ENCODE data around the gene JCAD.
A peak's percentile ranks its signal among the peaks of the same experiment; 100 is the strongest.

JCAD gene

DNA sequence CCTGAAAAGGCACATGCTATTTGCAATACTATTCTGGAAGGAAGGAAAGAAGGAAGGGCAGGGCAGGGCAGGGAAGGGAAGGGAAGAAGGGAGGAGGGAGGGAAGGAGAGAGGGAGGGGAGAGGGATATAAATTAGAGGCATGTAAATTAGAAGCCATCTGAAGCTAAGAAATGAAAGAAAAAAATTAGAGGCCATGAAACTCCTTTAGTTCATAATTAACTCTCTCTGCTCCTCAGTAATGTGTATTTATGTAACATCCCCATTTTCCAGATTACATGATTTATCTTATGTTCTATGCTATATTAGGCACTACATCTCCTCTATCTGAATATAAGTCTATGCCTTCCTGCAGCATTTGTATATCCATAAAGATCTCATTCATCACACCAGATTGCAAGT, 12.7 kb upstream of the JCAD start:
- no peak for DNase-seq

DNA sequence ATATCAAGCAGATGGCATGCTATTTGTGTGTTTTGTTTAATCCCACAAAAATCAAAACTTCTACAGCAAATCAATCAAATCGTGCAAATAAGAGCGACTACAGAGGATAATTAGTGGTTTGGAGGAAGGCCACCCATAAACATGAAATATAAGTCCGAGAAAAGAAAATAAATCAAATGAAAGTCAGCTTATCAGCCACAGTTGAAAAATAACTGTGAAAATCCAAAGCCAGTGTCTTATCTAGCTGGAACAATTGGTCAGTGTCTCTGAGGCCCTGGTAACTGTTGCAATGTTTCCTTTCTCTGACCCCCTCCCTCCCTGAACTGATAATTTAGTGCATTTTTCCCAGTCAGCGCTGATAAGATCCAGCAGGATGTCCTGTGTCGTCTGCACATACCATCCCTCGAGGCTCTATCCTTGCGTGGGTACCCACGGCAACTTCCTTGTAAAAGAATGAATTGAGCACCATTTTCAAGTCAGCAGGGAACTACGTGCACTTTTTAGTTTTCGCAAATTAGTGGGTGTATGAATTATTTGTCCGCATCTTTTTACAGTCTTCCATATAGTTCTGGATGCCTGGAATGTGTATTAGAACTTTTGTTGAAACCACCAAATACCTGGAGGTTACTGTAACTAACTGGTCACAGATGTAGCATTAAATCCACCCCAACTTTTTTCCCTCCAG, 10.8 kb upstream of the JCAD start:
- no peak for DNase-seq

DNA sequence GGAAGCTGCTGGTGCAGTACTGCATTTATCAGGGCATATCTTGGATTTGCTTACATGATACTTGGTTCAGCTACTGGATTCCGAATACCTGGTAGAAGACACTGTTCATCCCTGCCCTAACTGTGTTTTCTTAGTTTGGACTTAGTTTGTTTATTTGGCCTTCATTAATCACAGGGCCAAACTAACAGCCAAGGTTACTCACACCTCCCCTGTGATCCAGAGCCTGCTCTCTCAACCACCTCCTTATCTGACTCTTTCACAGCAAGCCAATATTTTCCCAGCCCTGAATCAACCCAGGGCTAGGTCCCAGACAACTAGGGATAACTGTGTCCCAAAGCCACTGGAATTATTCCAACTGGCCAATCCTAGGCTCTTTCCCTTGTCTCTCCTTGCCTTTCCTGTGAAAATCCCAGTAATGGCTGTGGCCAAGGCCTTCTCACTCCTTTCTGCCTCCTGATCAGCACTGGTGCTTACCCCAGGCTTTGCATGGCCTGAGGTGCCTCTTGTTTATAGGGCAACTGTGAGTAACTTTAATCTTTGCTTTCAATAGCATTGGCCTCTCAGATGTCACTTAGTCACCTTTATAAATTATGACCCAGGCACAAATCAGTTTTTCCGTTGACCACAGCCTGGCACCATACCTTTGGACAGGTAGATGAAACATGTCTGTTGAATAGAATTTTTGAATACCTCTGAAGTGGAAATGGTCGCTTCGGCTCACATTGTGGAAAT, 9.3 kb upstream of the JCAD start:
- DNase-seq: no peak

DNA sequence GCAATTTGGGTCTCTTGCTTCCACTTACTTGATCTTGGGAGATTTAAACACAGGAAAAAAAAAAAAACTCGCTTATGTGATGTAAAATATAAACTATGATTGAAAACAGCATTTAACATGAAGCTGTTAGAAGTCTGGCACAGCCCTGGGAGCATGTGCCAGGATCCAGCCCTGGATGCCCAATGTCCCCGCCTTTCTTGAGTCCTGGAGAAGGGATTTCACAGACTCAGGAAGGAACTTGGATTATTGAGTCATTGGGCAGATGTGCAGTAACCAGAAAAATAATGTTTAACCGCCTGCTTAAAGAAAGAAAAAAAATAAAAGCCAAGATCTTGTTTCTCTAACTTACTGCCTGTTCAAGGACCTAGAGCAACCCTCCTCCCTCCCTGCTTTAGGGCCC, 3.7 kb upstream of the JCAD start:
- DNase-seq: no peak

DNA sequence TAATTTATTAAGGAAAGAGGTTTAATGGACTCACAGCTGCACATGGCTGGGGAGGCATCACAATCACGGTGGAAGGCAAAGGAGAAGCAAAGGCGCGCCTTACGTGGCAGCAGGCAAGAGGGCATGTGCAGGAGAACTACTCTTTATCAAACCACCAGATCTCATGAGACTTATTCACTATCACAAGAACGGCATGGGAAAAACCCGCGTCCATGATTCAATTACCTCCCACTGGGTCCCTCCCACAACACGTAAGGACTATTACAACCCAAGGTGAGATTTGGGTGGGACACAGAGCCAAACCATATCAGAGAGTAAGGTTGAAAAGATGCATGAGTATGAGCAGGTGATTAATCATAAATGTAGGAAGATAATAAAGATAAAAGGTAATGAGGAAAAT, 3.2 kb upstream of the JCAD start:
- DNase-seq: no peak

DNA sequence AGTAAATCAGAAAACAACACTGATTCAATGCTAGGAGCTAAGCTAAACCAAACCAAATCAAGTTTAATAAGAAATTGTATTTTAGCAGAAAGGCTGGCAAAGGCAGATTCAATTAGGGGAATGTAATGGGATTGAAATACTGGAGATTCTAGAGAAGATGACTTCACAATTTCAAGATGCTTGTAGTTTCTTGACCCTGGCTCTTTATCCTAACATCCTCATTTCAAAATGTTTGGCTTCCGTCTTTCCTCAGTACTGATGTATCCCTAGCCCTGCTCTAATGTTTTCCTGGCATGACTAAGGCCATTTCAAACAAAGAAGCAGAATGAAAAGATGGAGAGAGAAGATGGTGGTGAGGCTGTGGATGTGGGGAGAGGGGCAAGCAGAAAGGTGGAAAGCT, 2.7 kb upstream of the JCAD start:
- no peak for DNase-seq

DNA sequence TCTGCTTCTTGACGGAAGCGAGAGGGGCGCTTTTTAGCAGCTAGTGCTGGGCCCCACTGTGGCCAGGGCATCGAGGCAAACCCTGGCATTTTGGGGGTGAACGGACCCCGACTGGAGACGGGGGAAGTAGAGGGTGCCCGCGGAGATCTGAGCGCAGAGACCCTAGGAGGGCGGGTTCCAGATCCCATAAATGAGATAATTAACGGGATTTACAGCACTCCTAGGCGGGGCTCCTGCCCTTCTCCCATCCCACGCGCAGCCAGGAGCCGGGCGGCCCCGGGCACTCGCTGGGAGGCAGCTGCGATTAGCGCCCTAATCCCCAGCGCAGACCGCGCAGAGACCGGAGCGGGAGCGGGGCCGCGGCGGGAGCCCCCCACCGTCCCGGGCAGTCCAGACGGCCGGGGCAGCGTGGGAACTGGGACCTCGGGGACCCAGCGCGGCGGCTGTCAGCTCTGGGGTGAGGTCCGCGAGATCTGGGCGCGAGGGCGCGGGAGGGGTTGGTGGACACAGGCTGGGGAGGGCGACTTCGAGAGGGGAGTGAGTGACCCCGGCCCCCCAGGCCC, 735 bp downstream of the JCAD start:
- DNase-seq: no peak

DNA sequence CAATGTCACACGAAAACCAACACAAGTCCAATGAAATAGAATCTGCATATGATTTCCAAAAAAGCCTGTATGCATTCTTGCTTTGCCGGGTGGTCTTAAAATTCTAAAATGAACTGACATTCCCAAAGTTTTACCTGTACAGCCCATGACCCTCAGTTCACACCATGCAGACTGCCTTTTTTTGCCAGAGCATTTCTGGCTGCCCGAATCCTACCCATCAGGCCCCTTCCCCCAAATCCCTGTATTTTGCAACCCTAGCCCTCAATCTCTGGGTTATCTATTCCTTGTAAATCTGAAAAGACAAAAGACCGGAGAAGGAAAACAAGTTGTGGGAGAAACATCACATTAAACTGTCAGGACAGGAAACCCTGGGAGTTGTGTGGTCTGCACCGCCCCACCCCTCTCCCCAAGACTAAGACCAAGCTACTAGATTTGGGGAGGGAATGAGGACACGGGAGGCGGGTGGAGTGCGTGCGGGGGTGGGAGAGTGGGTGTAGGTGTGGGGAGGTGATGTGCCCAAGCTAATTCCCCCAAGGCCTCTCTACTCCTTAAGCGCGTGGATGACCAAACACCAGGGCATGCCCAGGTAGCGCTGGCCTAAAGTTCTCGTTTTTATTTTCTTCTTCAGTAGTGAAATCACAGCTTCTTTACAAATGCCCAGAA, 1.4 kb downstream of the JCAD start:
- DNase-seq: no peak

DNA sequence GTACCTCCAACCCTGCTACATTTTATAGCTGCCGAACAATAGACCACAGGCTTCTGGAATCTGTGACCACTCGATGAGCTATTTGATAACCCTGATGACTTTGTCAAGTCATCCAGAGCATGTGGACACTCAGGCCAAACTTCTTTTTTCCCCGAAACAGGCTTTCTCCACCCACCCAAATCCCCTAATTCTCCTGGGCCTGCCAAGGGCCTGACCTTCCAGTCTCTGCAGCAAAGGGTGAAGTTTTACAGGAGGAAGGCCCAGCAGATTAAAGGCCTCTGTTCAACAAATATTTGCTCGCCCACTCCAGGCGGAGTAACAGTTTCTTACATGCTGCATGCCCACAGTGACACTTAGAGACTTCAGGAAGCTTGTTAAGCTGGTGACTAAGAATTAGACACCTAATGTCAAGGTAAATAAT, 2.0 kb downstream of the JCAD start:
- no peak for DNase-seq

DNA sequence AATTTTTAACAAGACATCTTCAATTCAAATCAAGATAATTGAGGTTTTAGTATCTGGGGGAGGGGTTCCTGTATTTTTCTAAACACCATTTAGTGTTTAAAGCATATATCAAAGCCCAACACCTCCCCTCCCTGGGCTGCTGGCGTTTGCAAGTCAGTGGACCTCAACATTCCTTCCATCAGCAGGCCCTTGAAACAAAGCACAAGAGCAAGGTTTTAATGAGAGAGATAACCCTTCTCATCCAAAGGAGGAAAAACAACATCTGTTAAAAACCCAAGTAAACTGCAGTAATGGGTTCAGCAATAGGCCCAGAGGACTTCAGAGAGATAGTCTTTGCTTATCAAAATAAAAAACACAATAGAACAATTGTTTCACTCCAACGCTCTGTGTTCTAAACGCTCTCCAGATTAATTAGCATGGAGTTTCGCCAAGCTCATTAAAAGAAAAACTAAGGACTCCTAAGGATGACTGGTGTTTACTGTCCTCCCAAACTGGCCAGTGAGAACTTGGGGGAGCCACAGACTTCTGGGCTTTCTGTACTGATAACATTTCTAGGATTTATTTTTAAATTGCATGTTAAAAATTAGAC, 2.5 kb downstream of the JCAD start:
- peak; percentile 5 for DNase-seq

DNA sequence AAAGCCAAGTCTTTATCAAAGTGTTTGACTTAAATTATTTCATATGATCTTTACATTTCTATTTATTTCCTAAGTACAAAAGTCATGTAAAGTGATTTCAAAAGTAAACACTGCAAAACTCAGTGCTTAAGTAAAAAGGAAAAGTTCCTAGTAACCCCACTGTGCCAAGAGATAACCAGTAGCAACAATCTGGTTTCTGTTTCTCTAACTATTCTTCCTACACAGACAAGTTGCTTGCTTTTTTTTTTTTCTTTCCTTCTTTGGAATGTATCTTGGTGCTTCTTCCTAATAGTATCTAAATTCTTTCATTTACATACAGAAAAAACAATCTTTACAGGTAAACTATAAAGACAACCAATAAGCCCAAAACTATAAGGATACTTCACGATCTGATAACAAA, 3.1 kb downstream of the JCAD start:
- no peak for DNase-seq

DNA sequence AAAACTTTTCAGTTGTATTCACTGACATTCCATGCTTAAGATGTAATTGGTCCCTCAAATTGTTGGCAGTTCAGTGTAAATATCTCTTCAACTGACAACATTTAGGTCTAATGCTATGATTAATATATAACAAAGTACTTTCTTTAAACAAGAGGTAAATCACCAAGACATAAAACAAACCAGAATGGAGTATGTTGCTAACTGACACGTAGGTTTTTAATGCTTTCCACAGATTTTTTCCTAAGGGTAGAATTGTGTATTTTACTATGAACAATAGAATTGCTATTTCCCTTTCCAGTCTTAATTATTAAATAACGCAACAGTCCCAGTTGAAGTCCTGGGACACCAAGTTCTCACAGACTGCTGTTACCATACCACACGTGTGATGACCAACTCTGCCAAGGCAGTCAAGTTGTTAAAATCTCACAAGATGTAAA, 4.1 kb downstream of the JCAD start:
- no peak for DNase-seq

DNA sequence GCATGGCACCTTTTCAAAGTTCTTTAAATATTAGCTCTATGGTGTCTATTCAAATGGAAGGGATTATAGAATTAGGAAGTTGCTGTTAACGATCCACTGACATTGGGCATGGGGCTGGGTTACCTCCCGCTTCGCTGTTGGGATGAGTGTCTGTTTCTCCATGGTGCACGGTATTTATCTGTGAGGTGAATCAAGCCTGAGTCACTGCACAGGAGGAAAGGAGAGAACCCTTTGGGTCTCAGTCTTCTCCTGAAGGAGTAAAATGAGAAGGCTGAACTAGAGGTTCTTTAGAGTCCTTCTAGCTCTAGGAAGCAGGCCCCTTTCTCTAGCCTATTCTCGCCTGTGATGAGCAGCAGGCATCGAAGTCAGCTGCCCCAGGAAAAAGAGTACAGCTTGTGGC, 7.3 kb downstream of the JCAD start:
- no peak for DNase-seq

DNA sequence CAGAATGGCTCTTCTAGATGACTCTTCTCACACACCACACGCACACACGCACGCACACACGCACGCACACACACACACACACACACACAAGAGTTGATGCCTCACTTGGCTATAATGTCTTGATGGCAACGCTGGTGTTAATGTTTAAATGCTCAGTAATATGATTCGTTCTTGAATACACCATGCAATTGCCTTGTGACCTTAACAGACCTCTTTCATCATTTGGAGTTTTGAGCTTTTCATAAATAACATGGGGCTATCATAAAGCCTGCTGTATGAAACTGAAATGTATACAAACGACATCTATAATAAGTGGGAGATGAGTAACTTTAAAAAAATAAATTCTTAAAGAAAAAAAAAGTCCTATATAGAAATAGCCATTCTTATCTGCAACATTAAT, 8.2 kb downstream of the JCAD start:
- DNase-seq: no peak

DNA sequence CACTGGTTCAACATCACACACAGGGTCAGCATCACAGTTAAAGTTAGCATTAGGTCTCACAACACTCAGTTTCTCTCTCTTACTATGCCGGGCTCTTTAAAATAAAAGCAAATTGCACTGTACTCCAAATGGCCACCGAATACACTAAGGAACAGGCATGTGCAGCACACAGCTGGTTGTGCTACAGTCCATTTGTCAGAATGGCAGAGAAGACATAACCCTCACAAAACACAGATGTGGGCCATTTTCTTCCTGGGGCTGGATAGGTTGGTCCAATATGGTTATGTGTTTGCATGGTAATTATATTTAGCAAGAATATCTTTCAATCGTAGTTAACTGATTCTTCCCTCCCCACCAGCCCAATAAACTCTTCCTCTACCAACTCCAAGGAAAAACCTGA, 9.0 kb downstream of the JCAD start:
- no peak for DNase-seq

DNA sequence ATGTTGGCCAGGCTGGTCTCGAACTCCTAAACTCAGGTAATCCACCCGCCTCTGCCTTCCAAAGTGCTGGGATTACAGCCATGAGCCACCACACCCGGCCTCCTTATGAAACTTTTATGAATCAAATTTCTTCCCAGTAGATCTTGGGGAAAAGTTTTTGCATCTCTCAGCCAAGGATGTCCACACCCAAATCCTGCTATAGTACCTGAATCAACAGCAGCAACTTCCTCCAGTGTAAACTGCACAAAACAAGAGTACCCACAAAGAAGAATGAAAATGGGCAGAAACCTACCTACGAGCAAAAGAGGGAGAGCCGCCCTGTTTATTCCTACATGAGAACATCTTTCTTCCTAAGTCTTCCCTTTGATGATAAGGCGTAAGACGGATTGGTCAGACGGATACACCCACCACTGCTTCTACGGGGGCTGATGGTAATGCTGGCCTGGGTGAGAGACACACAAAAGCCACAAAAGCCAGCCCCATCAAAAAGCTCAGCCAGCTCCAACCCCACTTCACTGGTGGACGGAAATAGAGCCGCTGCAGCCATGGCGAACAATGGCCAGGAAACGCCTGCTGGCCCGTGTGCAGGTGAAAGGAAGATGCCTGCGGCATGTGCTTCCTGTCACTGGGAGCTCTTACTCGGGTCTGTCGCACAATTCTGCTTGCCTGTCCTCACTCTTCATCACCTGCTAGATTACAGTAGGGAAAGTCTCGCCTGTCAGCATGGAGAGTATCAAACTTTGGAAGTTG, 10.4 kb downstream of the JCAD start:
- DNase-seq: no peak

DNA sequence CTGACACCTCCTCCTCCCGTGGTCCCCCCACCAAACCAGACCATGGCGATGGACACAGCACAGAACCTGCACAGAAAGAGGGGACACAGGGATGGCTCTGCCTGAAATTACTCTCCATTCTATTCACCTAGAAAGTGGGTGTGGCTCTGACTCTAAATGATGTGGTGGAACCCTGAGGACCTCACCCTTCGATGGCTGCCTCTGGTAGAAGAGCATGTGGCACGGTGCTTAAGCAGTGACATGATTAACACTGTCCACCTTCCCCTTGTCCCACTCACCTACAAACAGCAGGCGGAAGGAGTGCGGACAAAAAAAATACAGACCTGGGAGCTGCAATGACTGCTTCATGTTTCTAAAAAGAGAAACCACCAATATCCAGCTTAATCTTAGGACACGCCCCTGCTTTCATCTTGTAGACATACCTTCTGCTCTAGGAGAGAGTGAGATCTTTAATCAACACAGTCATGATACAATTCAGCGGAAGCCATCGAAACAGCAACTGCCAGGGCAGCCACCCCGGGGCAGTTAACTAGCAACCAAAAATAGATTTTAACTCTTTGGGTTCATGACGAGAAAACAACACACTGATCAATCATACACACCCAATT, 11.4 kb downstream of the JCAD start:
- no peak for DNase-seq

DNA sequence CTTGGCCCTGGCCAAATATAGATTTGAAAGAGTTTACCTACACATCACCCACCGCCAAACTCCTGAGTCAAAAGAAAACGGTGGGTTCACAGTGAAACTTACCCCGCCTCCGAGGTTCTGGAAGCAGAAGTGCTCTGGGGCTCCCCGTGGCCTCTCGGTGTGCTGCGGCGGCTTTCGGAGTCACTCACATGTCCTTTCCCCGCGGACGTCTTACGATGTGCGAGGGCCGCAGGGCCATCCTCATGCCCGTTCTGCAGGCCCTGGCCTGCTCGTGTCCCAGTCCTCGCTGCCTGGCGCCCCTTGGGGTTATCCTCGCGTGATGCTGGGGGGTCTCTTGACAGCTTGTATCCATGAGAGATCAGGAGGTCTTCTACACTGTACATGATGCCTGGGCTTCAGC, 12.0 kb downstream of the JCAD start:
- DNase-seq: no peak

DNA sequence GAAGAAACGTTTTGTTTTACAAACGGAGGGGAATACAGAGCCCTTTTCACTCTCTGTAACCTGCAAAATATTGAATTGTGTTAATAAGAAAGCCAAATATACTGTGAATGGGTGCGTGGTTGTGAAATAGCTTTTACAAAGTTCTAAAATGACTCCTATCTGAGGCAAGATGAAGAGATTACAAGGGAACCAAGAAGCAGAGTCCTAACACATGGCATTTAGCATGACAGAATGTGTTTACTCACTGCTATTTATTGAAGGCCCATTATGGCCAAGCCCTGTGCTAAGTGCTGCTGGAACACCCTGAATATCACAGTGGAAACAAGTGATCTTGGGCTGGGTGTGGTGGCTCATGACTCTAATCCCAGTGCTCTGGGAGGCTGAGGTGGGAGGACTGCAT, 12.9 kb downstream of the JCAD start:
- DNase-seq: peak; percentile 23

DNA sequence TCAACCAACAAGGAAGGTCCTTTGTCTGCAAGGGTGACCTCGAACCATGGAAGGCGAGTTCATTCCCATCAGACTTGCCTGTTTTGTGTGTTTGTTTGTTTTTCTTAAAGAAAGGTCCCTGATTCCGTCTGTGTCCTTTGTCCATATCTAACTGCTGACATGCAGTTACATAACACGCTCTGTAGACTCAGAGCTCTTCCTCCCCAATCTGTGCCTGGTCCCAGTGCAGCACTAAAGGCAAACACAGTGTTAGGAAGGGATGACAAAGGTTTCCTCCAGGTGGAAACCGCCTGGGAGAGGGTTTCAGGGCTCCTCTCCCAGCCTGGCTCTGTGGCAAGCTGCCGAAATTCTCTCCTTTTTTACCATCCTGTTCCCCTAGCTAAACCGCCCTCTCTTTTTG, 13.4 kb downstream of the JCAD start:
- no peak for DNase-seq

DNA sequence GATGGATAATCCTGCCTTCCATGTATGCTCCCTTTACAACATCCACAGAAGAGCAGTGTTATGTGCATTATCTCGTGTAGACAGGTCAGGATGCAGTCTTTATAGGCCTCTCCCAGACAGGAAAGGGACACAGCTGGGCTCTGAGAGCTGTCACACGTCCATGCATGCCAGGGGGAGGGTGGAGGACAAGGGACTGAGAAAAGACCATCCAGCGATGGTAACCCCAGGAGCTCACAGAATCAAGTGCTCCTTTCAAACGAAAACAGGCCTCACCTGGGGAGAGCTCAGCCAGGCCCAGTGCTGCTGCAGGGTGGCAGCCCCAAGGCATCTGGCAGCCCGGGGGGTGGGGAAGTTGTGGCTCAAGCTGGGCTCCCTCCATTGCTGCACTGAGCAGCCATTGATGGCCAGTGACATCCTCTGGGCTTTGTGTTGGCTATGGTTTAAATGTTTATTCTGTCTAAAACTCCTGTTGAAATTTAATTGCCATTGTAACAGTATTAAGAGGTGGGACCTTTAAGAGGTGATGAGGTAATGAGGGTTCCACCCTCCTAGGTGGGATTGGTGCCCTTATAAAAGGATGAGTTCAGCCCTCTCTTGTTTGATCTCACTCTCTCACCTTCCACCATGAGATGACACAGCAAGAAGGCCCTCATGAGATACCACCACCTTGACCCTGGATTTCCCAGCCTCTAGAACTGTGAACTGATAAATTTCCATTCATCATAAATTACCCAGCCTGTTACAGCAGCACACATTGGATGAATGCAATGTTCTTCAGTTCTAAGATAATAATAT, 15.7 kb downstream of the JCAD start:
- no peak for DNase-seq

DNA sequence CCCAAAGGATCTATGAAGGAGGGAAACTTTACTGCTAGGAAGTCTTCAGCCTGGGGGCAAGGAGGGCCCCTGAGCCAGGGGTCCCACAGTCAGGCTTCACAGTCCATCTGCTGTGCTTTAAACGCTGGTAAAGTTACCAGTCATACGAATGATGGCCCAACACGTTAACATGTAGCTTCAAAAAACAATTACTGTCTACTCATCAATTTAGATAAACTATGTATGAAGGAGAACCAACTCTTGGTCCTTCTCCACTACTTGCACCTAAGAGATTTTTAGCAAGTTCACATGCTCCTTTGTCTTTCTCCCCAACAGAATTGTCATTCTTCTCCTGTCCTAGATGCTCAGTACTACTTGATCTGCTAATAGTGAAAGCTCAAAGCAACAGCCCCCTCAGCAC, 16.6 kb downstream of the JCAD start:
- no peak for DNase-seq
